B cell (primary cell): Measurements from ENCODE around the gene THUMPD1. TPM values are rescaled to one million over a fixed set of nuclear protein-coding genes. Genes with fewer than 3 reads are reported as not detected.
"Not testable (repeated sequence)": the region's sequence is repeated elsewhere in the genome, so short reads cannot be mapped to it uniquely, and the experiment has no call there.

Source experiments
- ATAC-seq: fragments of 200-7000 bp; cut with Tn5 transposase; one replicate; pipeline ENCODE4 v1.10.0; 2021; ENCODE audit warnings: low read depth, mild to moderate bottlenecking, moderate number of reproducible peaks, moderate library complexity
- CTCF ChIA-PET: fragments of 350-600 bp; sonication (Branson Sonifier 250); formaldehyde crosslinking; loops from one replicate; lab custom pipeline; 2021; ENCODE audit warnings: antibody characterized with exemption, inconsistent platforms; lab: Charles Lee
- POLR2A ChIA-PET: fragments of 350-600 bp; sonication (Branson Sonifier 250); formaldehyde crosslinking; loops from one replicate; lab custom pipeline; 2021; ENCODE audit warnings: antibody characterized with exemption; lab: Charles Lee
- DNase-seq: peaks from one replicate; pipeline ENCODE4 v3.0.0; 2013
- H2AFZ ChIP-seq: 2 replicates; pipeline ENCODE4 v1.6.1; 2012; ENCODE audit warnings: mild to moderate bottlenecking, low read depth, low read length; ENCODE audit not compliant: insufficient read depth, poor library complexity, severe bottlenecking
- H3K27ac ChIP-seq, 2 donors: 1 replicate in 1 of 2; 2 replicates in 1 of 2; pipeline ENCODE4 v1.5.1; 2012 to 2013; ENCODE audit warnings: low read length in 2 of 2, mild to moderate bottlenecking in 2 of 2, moderate library complexity in 1 of 2
- H3K27me3 ChIP-seq, 4 experiments: fragments of 200-600 bp in 1 of 4; sonication (generic) in 1 of 4; replicated peaks in 1 of 4; 1 replicate in 2 of 4; 2 replicates in 2 of 4; pipeline versions ENCODE4 v1.6.1 to v1.7.0; 2013 to 2016; ENCODE audit warnings: low read length in 3 of 4, mild to moderate bottlenecking in 2 of 4, mixed read lengths in 1 of 4, moderate library complexity in 1 of 4; ENCODE audit not compliant: insufficient read depth in 4 of 4, control insufficient read depth in 3 of 4; ENCODE audit errors: control extremely low read depth in 1 of 4
- H3K36me3 ChIP-seq, 2 experiments: replicated peaks in 1 of 2; 1 replicate in 1 of 2; 2 replicates in 1 of 2; pipeline versions ENCODE4 v1.6.1 to v1.7.1; 2013; ENCODE audit warnings: low read length in 1 of 2; ENCODE audit not compliant: insufficient read depth in 2 of 2, control insufficient read depth in 1 of 2; ENCODE audit errors: control extremely low read depth in 1 of 2, extremely low read depth in 1 of 2
- H3K4me1 ChIP-seq, 2 donors: fragments of 200-600 bp in 1 of 2; sonication (generic) in 1 of 2; 1 replicate in 1 of 2; 2 replicates in 1 of 2; pipeline versions ENCODE4 v1.5.1 to v1.6.1; 2013 to 2017; ENCODE audit warnings: low read length in 2 of 2; ENCODE audit not compliant: control insufficient read depth in 2 of 2, insufficient read depth in 2 of 2
- H3K4me2 ChIP-seq: replicated peaks from 2 replicates; pipeline ENCODE3; 2012; ENCODE audit warnings: mild to moderate bottlenecking, low read depth, low read length; ENCODE audit not compliant: poor library complexity, severe bottlenecking
- H3K4me3 ChIP-seq, 5 experiments: fragments of 200-600 bp in 1 of 5; sonication (generic) in 1 of 5; 1 replicate in 3 of 5; 2 replicates in 2 of 5; pipeline versions ENCODE4 v1.5.1 to v1.7.0; 2011 to 2016; ENCODE audit warnings: low read length in 4 of 5, mild to moderate bottlenecking in 4 of 5, low read depth in 2 of 5, control low read depth in 1 of 5, moderate library complexity in 1 of 5; ENCODE audit not compliant: insufficient read depth in 1 of 5; ENCODE audit errors: control extremely low read depth in 1 of 5, extremely low read depth in 1 of 5
- H3K79me2 ChIP-seq: fragments of 200-600 bp; sonication (generic); one replicate; pipeline ENCODE4 v1.6.0; 2016; ENCODE audit warnings: low read length; ENCODE audit not compliant: control insufficient read depth, insufficient read depth
- H3K9ac ChIP-seq: fragments of 200-600 bp; sonication (generic); 2 replicates; pipeline ENCODE4 v1.6.1; 2017; ENCODE audit warnings: mild to moderate bottlenecking, low read length, moderate library complexity
- H3K9me3 ChIP-seq, 3 donors: one replicate each; pipeline versions ENCODE4 v1.6.1 to v1.7.1; 2013; ENCODE audit warnings: low read length in 2 of 3; ENCODE audit not compliant: control insufficient read depth in 2 of 3, insufficient read depth in 1 of 3; ENCODE audit errors: control extremely low read depth in 1 of 3
- H4K20me1 ChIP-seq: 2 replicates; pipeline ENCODE4 v1.6.0; 2012; ENCODE audit warnings: mild to moderate bottlenecking, low read length; ENCODE audit not compliant: insufficient read depth, control insufficient read depth, poor library complexity, severe bottlenecking
- H3K27ac Mint-ChIP-seq: one replicate; pipeline ENCODE4 v1.8.0; 2021; ENCODE audit warnings: mixed read lengths
- H3K27me3 Mint-ChIP-seq: one replicate; pipeline ENCODE4 v1.8.0; 2021; ENCODE audit warnings: mixed read lengths
- H3K4me1 Mint-ChIP-seq: one replicate; pipeline ENCODE4 v1.8.0; 2021; ENCODE audit warnings: mixed read lengths
- H3K4me3 Mint-ChIP-seq: one replicate; pipeline ENCODE4 v1.8.0; 2021; ENCODE audit warnings: mixed read lengths
- H3K9me3 Mint-ChIP-seq: one replicate; pipeline ENCODE4 v1.8.0; 2022; ENCODE audit warnings: mixed read lengths; ENCODE audit not compliant: insufficient read depth
- CTCF ChIP-seq: fragments of 200-600 bp; IDR thresholded peaks from one replicate; pipeline ENCODE4 v1.8.0; 2022; ENCODE audit warnings: antibody characterized with exemption, mild to moderate bottlenecking
- EZH2 ChIP-seq: IDR thresholded peaks from 2 replicates; pipeline ENCODE4 v1.6.1; 2012; ENCODE audit warnings: borderline replicate concordance, low read depth, mild to moderate bottlenecking, moderate library complexity, low read length; ENCODE audit not compliant: insufficient read depth, poor library complexity, severe bottlenecking
- WGBS: methylation state at CpG from one replicate; pipeline ENCODE4 v1.1.5; 2013; ENCODE audit warnings: missing lambda C conversion rate; ENCODE audit not compliant: insufficient coverage; 5-methylcytosine and 5-hydroxymethylcytosine counted together
- intact Hi-C: fragments of 100-400 bp; cut with micrococcal nuclease; formaldehyde crosslinking; loops from one replicate; pipeline ENCODE4 v1.10.0; 2022
- polyA plus RNA-seq: library from polyadenylated mRNA; depleted of rRNA; stranded (reverse); fragments of >200 nt; gene quantifications from 2 replicates; pipeline ENCODE4 v1.2.3, GENCODE V29; 2012
- total RNA-seq, 2 donors: library from RNA; stranded (reverse); fragments of 120-200 nt in 1 of 2; gene quantifications; 1 replicate in 1 of 2; 2 replicates in 1 of 2; pipeline versions ENCODE4 v1.2.3 to v1.2.4, GENCODE V29; 2013 to 2022

THUMPD1 gene
- total and polyA plus RNA-seq, 2 donors (not counting 1 experiment from before 2014, with no cell fraction given) = 52.5 to 72.6 TPM

DNA sequence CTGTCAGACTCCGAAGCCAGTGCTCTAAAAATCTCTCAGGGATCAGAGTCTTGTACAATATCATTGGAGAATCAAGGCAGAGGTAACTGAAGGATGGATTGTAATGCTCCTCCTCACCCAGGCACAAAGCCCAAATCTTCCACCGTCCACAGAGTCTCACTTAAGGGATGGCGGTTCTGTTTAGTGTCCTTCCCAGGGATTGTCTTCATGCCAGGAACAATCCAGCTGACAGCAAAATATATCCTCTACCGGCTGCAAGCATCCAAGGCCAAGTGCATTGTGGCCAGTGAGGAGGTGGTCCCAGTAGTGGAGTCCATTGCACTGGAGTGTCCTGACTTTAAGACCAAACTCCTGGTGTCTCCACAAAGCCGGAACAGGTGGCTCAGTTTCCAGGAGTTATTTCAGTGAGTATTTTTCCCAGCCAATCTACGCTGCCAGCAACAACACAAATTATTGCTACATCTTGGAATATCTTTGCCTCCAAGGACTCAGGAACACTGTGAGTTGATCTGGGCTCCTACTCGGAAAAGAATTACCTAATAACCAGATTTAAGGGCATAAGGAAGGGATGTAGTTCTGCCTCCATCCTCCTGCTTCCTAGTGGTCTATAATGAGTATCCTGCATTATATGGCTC is 30.2 kb downstream of the THUMPD1 start:
- no peaks in the 10 kb centered on the region for H3K27me3 Mint-ChIP-seq
- H3K79me2 ChIP-seq = no peaks in the 10 kb centered on the region
- no peaks in the 10 kb centered on the region for H3K9me3 Mint-ChIP-seq
- no peak overlapping the region for H3K9ac ChIP-seq
- no peak overlapping the region for H3K4me3 ChIP-seq
- POLR2A ChIA-PET = no interaction called here
- 100% methylated on average over 4 of the region's 7 CpGs for WGBS
- H3K27ac ChIP-seq = no peak overlapping the region
- no peaks in the 10 kb centered on the region for H3K9me3 ChIP-seq
- H2AFZ ChIP-seq = no peak overlapping the region
- CTCF ChIA-PET = no interaction called here
- intact Hi-C loops = no loop called here
- H3K4me1 Mint-ChIP-seq = no peaks in the 10 kb centered on the region
- H3K4me2 ChIP-seq = no peak overlapping the region
- no peaks in the 10 kb centered on the region for H3K4me1 ChIP-seq
- ATAC-seq = no peak
- no peak overlapping the region for H3K27ac Mint-ChIP-seq
- no peaks in the 10 kb centered on the region for H3K27me3 ChIP-seq
- DNase-seq = no peak
- no peaks in the 10 kb centered on the region for H4K20me1 ChIP-seq
- no peak overlapping the region for H3K4me3 Mint-ChIP-seq
- TF ChIP-seq EZH2 (no peak), CTCF (no peak)
- peaks cover 1 to 2% of the 10 kb centered on the region in 2 experiments for H3K36me3 ChIP-seq

- TF ChIP-seq CTCF = peak; percentile 53
- intact Hi-C loops, H3K9me3 ChIP-seq, H3K36me3 ChIP-seq, H3K27me3 ChIP-seq, CTCF ChIA-PET, H3K4me3 ChIP-seq, H3K27ac ChIP-seq, POLR2A ChIA-PET, H2AFZ ChIP-seq, H3K79me2 ChIP-seq, H3K27me3 Mint-ChIP-seq, ATAC-seq, H4K20me1 ChIP-seq, H3K27ac Mint-ChIP-seq, H3K4me2 ChIP-seq, H3K9ac ChIP-seq, H3K4me1 ChIP-seq, H3K4me1 Mint-ChIP-seq, H3K4me3 Mint-ChIP-seq, H3K9me3 Mint-ChIP-seq: not testable (repeated sequence)
- WGBS = no CpG with 5 or more reads among the region's 3 CpGs
- DNase-seq = peak; percentile 46
These were observed 33.5 kb downstream of the THUMPD1 start for GRCh38 chr16:20708129-20708528.
